IPS-18c (cell line): ENCODE data around the gene ZFP57.
A peak's percentile ranks its signal among the peaks of the same experiment; 100 is the strongest.

ENCODE experiments used
- H3K4me3 ChIP-seq: 2 replicates; pipeline ENCODE4 v1.7.0; 2013; ENCODE audit warnings: low read depth, mild to moderate bottlenecking, low read length, moderate library complexity; ENCODE audit not compliant: insufficient read depth
- H3K9me3 ChIP-seq: one replicate; pipeline ENCODE4 v1.6.1; 2013; ENCODE audit warnings: mild to moderate bottlenecking, low read length, moderate library complexity; ENCODE audit not compliant: control insufficient read depth, insufficient read depth

ZFP57 gene

GRCh38 chr6:29680904-29681303 lies at the start of gene ZFP57:
TSS of gene ZFP57 (minus strand) at chr6:29681152. CDS start at chr6:29677003, 4,149 bp downstream.
- Histone ChIP-seq H3K9me3 (no peaks in the 10 kb centered on the region), H3K4me3 (no peak within 1 kb of the TSS)

GRCh38 chr6:29730575-29731126 lies 49.7 kb upstream of the ZFP57 start:
- Histone ChIP-seq H3K4me3 (no peak overlapping the region), H3K9me3 (no peaks in the 10 kb centered on the region)

GRCh38 chr6:29729774-29730328 lies 48.9 kb upstream of the ZFP57 start:
- Histone ChIP-seq H3K9me3 (no peaks in the 10 kb centered on the region), H3K4me3 (no peak overlapping the region)

- no peak overlapping the region for H3K4me3 ChIP-seq
- H3K9me3 ChIP-seq: no peaks in the 10 kb centered on the region
Measured at GRCh38 chr6:29728875-29729270, 47.9 kb upstream of the ZFP57 start.

- Histone ChIP-seq H3K4me3 (no peak overlapping the region), H3K9me3 (no peaks in the 10 kb centered on the region)
Measured at GRCh38 chr6:29728173-29728874, 47.4 kb upstream of the ZFP57 start.

- H3K4me3 ChIP-seq: no peak overlapping the region
- no peaks in the 10 kb centered on the region for H3K9me3 ChIP-seq
Measured at GRCh38 chr6:29727637-29728036, 46.7 kb upstream of the ZFP57 start.

GRCh38 chr6:29726571-29727194 lies 45.7 kb upstream of the ZFP57 start:
- Histone ChIP-seq H3K4me3 (no peak overlapping the region), H3K9me3 (no peaks in the 10 kb centered on the region)

- no peaks in the 10 kb centered on the region for H3K9me3 ChIP-seq
- no peak overlapping the region for H3K4me3 ChIP-seq
Measured at GRCh38 chr6:29726001-29726400, 45.0 kb upstream of the ZFP57 start.

- Histone ChIP-seq H3K9me3 (no peaks in the 10 kb centered on the region), H3K4me3 (no peak overlapping the region)
Measured at GRCh38 chr6:29724937-29725869, 44.3 kb upstream of the ZFP57 start.

- H3K4me3 ChIP-seq: peak overlapping the region; percentile 72
Measured at GRCh38 chr6:29723666-29724588, 43.0 kb upstream of the ZFP57 start.

GRCh38 chr6:29723262-29723665 lies 42.3 kb upstream of the ZFP57 start, which contains the start of gene HLA-F:
TSS of gene HLA-F (plus strand) at chr6:29723434. CDS start at chr6:29723464, 30 bp downstream.
- Histone ChIP-seq H3K4me3 (peak within 1 kb of the TSS; percentile 72), H3K9me3 (no peaks in the 10 kb centered on the region)

More at GRCh38 chr6:29723666-29724588, 43.0 kb upstream of the ZFP57 start:
- no peaks in the 10 kb centered on the region for H3K9me3 ChIP-seq

GRCh38 chr6:29720863-29721262 lies 39.9 kb upstream of the ZFP57 start:
- H3K4me3 ChIP-seq: no peak overlapping the region
- no peaks in the 10 kb centered on the region for H3K9me3 ChIP-seq

GRCh38 chr6:29710281-29710941 lies 29.5 kb upstream of the ZFP57 start:
- no peak overlapping the region for H3K4me3 ChIP-seq
- H3K9me3 ChIP-seq: no peaks in the 10 kb centered on the region

- H3K9me3 ChIP-seq: no peaks in the 10 kb centered on the region
- H3K4me3 ChIP-seq: no peak overlapping the region
Measured at GRCh38 chr6:29709188-29709587, 28.2 kb upstream of the ZFP57 start.

GRCh38 chr6:29708432-29709179 lies 27.7 kb upstream of the ZFP57 start:
- no peak overlapping the region for H3K4me3 ChIP-seq

More at GRCh38 chr6:29708432-29709179, 27.7 kb upstream of the ZFP57 start:
- H3K9me3 ChIP-seq: no peaks in the 10 kb centered on the region
